Lung microvascular endothelial cell (primary cell): ENCODE data around the gene NINJ2. TPM values are rescaled to one million over a fixed set of nuclear protein-coding genes. Genes with fewer than 3 reads are reported as not detected.

Experiments
- DNase-seq, 2 donors: peaks; one replicate each; pipeline versions ENCODE4 v3.0.0 to v3.0.0-alpha.2; 2010; ENCODE audit warnings: low read depth in 2 of 2
- total RNA-seq: library from RNA; depleted of rRNA; stranded (reverse); fragments of >200 nt; gene quantifications from 2 replicates; pipeline ENCODE4 v1.2.1, GENCODE V29; 2014

Gene NINJ2
- total RNA-seq, 1 donor from 2014 or later: 0.79 TPM

DNA sequence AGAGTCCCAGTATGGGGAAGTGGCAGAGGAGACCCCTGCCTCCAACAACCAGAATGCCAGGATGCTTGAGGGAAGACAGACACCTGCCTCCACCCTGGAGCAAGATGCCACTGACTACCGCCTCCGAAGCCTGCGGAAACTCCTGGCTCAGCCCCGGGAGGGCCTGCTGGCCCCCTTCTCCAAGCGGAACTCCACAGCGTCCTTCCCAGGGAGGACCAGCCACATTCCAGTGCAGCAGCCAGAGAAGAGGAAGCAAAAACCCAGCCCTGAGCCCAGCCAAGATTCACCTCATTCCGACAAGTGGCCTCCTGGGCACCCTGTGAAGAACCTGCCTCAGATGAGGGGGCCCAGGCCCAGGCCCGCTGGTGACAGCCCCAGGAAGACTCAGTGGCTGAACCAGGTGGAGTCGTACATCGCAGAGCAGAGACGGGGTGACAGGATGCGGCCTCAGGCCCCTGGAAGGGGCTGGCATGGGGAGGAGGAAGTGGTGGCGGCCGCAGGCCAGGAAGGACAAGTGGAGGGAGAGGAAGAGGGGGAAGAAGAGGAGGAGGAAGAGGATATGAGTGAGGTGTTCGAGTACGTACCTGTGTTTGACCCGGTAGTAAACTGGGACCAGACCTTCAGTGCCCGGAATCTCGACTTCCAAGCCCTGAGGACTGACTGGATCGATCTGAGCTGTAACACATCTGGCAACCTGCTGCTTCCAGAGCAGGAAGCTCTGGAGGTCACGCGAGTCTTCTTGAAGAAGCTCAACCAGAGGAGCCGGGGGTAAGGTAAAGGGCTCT, 109.8 kb downstream of the NINJ2 start:
- DNase-seq: no peak

DNA sequence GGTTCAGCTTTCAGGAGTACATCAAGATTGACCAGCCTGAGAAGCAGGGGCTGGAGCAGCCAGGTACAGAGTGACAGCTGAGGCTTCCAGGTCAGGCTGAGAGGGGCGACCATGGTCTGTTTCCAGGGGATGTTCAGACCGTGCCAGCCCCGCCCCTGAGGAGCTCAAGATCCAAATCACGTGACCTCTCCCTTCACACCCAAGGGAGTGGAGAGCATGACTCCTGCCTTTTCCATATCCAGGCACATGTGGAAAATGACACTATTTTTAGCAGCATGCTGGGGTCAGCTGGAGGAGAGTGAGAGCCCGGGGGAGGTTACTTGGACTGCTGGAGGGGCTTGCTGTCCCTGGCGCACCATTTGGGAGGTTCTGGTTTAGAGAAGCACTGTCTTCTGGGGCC, 110.8 kb downstream of the NINJ2 start:
- no peak for DNase-seq

DNA sequence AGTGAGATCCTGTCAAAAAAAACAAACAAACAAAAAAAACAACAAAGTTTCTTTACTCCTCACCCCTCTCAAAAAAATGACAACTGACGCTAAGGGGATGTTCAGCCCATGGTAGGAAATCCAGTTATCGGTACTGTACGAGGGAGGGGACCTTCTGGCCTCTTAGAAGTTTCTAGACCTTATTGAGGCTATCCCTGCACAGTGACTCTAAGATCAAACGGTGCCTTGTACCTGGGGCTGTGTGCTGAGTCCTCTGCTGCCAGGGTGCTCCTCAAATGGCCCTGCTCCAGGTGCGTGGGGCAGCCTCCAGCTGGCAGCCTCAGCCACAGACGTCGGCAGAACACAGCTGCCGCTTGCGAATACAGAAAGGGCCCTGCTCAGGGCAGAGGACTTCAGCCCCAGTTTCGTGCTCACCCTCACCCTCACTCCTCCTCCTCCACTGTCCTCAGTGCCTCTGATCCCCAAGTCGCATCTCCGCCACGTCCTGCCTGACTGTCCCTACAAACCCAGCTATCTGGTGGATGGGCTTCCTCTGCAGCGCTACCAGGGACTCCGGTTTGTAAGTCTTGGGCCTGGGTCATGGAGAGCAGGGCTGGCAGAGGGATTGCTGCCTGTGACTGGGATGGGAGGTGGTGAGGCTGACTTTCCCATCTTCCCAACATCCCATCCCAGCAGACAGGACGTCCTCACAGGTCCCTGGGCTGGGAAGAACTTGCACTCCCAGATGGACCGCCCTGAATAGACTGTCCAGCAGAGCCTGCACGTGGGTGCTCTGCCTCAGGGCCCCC, 112.6 kb downstream of the NINJ2 start:
- no peak for DNase-seq

DNA sequence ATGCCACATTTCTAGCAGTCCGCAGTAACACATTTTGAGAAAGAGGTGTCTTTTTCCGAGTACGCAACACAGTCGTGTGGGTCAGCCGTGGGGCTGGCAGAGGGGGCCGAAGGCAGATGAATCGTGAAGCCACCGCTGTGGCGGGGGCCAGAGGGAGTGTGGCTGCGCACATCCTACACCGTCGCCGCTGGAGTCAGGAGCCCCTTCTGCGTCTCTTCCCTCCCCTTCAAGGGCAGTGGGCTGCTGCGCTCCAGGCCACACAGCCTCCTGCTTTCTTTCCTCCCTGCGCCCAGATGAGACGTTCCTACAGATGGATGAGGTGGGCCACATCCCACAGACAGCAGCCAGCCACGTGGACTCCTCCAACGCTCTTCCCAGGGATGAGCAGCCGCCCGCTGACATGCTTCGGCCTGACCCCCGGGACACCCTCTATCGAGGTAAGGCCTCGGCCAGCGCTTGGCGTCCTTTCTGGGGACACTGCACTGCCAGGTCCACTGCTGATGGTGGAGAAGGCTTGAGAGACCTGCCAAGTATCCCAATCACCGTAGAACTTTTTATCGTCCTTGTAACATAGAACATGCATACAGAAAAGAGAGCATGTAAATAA, 113.7 kb downstream of the NINJ2 start:
- DNase-seq: no peak

DNA sequence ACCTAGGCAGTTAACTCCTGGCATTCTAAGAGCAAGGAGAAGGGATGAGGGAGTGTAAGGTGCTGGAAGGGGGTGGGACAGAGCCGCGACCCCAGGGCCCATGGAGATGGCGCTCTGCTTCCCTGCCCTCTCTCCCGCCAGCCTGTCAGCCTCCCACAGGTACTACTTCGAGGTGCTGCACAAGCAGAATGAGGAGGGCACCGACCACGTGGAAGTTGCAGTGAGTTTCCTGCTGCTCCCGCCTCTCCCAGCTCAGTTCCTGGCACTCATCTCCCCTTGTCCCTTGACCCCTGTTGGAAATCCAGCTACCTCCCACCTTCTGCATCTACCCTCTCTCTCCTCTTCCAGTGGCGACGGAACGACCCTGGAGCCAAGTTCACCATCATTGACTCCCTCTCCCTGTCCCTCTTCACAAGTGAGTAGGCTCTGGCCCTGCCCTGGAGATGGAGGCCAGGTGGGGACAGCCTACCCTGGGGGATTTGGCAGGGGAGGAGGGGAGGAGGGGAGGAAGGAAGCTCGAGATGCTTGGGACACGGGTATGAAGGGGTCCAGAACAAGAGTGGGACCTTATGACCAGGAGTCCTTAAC, 115.3 kb downstream of the NINJ2 start:
- no peak for DNase-seq

DNA sequence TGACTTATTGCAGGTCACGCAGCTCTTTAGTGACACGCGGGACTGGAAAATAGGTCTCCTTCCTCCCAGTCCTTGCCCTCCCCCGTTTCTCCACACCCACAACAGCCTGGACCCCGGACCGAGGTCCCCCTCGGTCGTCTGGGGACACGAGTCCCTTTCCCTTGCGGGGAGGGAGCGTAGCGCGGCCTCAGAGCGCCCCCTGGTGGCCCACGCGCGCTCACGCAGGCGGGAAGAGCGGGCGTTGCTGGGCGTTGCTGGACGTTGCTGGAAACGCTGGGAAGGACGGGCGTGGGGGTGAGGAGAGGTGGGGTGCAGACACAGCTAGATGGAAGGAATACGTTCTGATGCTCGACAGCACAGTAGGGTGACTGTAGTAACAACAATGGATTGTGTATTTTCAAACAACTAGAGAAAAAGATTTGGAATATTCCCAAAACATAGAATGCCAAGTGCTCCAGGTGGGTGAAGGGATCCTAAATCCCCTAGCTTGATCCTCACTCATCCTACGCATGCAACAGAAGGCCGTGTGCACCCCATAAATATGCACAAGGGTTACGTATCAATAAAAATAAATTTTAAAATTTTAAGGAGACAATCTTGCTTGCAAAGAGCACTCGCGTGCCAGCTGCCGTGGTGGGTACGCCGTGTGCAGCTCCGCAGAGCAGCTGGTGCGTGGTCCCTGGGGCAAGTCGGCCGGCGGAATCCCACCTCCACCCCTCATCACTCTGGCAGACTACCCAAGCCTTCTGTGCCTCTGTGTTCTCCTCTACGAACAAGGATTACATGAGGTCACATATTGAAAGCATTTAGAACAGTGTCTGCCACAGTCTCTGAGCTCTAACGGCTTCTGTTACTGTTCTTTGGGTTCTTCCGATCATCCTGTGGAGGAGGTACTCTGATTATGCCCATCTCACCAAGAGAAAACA, 116.1 kb downstream of the NINJ2 start:
- DNase-seq: peak; percentile 65 to 76

DNA sequence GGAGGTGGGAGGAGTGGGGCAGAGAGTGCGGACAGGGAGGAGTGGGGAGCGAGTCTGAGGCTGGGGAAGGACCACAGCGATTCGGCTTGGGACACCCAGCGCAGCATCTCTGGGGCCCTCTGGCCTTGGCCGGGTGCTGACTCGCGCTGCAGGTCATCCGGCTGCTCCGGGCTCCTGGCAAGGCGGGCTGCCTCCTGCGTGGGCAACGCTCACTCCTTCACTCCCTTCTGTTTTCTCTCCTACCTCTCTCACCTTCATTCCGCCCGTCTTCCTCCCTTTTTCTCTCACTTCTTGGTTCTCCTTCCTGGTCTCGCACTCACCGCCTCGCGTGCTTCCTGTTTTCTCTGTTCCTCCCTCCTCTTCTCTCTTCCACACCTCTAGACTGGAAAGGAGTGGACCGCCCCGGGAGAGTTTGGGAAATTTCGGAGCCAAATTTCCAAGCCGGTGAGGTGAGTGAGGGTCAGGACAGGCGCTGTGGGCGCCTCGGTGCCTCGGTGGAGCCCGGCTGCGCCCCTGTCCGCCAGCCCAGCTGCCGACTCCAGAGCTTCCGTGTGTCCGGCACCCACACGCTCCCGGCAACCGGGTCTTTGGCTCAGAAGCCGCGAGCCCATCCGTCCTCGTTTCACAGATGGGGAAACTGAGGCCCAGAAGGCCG, 116.9 kb downstream of the NINJ2 start:
- no peak for DNase-seq

DNA sequence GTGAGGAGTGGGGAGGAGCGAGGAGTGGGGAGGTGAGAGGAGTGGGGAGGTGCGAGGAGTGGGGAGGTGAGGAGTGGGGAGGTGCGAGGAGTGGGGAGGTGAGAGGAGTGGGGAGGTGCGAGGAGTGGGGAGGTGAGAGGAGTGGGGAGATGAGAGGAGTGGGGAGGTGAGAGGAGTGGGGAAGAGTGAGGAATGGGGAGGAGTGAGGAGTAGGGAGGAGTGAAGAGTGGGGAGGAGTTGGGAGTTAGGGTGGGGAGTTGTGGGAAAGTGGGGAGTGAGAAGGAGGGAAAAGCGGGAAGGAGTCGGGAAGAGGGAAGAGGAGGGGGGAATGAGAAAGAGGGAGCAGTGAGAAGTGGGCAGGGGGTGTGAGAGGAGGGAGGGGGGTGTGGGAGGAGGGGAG, 117.4 kb downstream of the NINJ2 start:
- DNase-seq: no peak

DNA sequence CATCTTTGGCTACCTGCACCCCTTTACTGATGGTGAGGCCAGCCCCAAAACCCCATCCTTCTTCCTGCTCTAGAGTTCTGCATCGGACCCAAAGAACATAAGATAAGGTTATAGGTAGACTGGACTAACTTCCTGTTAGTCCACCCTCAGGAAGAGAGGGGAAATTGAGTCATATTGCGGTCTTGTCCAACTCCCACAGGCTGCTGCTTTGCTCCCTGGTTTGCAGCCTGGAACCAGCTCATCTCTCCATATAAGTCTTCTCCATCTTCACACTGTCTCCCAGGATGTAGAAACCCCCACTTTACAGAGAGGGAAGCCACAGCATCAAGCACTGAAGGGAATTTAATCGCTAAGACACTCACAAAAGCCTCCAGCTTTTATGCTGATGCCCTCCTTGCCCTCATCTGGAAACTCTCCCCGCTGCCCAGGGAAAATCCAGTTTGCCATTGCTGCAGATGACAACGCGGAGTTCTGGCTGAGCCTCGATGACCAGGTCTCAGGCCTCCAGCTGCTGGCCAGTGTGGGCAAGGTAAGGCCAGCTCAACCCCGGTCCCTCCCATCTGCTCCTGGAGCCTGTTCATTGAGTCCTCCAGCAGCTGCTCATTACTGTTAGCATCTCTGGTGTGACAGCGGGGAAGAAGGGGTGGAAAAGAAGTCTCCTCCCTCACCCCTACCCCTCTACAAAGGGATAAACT, 118.2 kb downstream of the NINJ2 start:
- DNase-seq: peak in 1 of 2 donors; percentile 58

DNA sequence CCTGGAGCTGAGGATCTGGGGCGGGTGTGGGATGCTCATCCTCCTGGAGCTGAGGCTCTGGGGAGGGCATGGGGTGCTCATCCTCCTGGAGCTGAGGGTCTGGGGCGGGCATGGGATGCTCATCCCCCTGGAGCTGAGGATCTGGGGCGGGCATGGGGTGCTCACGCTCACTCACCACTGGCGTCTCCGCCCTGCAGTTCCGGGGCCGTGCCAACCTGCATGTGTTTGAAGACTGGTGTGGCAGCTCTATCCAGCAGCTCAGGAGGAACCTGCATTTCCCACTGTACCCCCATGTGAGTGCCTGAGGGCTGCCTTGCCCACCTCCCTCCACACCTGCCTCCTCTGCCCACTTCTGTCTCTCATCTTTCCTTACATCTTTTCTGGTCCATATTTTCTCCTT, 119.1 kb downstream of the NINJ2 start:
- DNase-seq: no peak

DNA sequence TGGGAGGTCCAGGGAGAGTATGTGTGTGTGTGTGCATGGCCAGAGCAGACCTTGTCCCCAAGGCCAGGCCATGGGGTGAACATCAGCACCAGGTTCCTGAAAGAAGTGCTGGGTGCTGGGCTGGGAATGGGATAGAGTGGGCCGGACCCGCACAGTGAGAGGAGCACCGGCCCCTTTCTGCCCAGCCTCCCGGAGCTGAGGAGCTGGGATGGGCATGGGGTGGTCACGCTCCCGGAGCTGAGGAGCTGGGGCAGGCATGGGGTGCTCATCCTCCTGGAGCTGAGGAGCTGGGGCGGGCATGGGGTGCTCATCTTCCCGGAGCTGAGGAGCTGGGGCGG, 120.2 kb downstream of the NINJ2 start:
- DNase-seq: no peak

DNA sequence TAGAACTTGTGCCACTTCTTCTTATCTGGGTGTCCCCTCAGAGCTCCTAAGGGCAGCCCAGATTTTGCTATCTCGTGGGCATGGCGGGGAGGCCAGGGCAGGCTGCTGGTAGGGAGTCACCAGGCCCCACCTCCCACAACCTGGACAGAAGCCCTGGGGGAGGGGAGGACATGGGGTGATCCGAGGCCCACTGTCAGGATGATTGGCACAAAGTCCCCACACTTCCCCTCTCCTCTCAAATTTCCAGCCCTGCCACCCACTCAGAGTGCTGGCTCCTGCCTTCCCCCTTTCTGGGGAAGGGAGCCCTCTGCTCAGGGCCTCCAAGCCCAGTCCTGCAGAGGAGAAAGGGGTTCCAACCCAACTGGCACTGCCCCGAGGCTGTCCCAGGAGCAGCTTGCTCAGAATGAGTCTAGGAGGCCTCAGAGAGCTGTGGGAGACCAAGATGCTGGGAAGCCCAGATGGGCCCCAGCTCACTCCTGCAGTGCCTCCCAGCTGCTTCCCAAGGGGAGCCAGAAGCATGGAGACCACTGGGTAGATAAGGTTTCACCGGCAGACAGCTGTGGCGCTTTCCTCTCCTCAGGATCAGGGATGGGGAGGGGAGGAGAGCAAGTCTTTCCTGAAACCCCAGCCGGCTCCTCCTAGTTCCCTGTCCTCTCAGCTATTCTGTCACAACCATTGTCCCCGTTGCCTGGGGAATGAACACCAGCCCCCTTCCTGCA, 120.7 kb downstream of the NINJ2 start:
- DNase-seq: no peak

DNA sequence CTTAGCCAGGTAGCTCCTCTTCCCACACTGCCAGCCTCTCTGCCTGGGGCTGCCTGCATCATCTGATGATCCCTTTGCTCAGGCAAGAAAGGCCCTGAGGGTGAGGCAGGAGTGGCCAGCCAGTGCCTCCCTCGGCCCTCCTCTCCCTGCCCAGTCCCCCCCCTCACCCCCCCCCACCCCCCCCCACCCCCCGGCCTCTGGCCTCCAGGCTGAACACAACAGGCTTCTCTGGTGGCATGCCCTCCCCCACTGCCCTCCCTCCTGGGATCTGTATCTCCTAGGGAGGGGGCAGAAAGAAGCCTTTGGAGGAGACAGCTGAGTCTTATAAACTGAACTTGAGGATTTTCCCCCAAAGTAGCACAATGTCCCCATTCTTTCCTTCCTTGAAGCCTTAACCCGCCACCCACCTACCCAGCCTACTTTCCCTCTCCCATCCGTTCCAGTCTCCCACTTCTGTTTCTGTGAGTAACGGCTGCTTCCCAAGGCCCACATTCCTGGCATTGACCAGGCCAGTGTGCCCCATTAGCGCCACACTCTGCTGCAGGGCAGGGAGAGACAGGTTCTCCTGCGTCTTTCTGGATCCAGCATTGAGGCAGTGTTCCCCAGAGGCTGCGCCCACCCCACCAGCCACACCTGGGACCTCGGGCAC, 121.4 kb downstream of the NINJ2 start:
- no peak for DNase-seq

DNA sequence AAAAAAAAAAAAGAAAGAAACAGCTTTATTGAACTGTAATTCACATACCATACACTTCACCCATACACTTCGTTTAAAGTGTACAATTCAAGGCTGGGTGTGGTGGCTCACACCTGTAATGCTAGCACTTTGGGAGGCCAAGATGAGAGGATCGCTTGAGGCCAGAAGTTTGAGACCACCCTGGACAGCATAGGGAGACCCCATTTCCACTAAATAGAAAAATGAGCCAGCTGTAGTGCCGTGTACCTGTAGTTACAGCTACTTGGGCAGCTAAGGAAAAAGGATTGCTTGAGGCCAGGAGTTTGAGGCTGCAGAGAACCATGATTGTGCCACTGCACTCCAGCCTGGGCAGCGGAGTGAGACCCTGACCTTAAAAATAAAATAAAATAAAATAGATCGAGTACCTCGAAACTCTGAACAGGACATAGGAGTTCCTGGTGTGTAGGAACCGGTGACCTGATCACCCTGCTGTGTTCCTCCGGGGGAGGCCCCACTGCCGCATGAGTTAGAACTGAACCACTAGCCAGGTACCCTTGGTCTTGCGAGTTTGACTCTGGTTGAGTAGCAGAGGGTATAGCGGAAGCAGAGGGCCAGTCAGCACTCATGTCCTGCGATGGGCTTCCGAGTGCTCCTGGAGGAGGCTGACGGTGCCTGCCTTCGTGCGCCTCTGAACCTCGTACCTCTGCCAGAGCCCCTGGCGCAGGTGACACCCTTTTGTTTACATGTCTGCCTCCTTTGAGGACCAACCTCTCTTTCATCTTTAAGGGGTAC, 123.5 kb downstream of the NINJ2 start:
- DNase-seq: no peak

DNA sequence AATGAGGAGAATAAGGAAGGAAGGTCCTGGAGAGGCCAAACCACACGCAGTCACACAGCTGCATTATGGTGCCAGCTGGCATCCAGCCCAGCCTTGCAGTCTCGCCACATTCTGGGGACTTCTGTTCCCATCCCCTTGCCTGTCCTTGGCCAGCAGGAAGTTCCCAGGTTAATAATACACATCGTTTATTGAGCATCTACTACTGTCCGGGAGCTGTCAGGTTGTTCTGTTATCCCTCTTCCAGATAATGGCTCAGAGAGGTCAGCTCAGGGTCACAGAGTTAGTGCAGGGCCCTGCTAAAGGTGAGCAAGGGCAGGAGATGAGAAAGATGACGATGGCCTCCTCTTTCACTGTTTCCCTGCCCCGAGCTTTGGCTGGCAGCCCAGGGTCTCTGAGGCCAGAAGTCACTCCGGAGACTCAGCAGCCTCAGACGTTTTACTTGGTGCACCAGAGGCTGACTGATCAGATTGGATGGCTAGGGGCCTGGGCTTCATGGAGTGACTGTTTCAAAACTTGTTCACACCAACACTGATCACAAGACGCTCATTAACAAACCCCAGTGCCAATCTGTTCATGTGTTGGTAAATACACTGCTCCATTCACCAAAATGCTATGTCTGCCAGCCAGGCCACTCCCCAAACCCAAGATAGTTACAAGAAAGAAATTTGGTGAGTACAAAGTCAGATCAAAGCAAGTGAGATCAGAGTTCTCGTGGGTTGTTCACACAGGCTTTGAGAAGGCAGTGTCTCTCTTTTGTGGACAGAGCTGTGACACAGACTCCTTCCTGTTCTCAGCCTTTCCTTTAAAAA, 124.3 kb downstream of the NINJ2 start:
- peak; percentile 72 to 89 for DNase-seq

DNA sequence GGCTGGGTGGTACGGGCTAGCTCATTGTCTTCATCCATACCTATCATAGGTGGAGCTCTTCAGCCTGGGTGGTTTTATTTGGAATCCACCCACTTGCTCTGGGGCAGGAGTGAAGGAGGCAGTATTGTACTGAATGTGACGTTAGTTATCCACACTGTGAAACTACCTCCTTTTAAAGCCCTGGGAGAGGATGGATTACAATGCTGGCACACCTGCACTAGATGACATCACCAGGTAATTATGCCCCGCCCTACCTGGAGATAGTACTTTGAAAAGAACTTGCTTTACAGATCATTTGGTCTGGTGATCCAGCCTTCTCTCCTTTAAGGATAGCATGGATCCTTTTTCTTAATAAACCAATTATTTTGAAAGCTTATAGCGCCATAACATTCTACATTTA, 125.5 kb downstream of the NINJ2 start:
- no peak for DNase-seq

DNA sequence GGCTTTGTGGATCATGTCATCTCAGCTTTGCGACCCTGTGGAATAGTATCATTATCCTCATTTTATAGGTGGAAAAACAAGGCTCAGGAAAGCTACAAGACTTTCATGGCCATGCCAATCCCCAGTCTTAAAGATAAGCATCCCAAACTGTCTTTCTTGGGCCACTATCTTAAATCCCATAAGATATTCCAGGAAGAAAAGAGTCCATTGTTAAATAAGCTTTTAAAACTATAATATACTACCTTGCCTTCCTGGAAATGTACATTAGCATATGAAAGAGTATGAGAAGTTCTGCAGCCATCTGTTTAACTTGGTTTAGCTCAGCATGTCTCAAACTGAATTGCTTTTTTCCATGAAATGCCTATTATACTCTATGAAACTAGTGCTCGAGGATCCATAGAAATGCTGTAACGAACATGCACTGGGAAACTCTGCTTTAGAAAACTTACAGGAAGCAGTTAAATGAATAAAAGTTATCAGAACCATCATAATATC, 126.4 kb downstream of the NINJ2 start:
- DNase-seq: no peak
